MCF 10A (cell line): ENCODE data around the gene GABRB1. TPM values are rescaled to one million over a fixed set of nuclear protein-coding genes. Genes with fewer than 3 reads are reported as not detected.

Experiments
- BruUV-seq: library from RNA; stranded (reverse); fragments of 400-500 nt; replicated peaks from 2 replicates; lab custom pipeline; 2021; lab: Mats Ljungman, UMichigan
- CTCF ChIA-PET: fragments of 300-600 bp; sonication (Branson Sonifier 250); formaldehyde crosslinking; extraction: SDS; loops from one replicate; lab custom pipeline; 2021; ENCODE audit warnings: antibody characterized with exemption, inconsistent platforms; lab: Yijun Ruan, JAX
- POLR2A ChIA-PET: fragments of 300-600, 350-650 bp; sonication (Branson Sonifier 250); formaldehyde crosslinking; extraction: SDS; loops from one replicate; lab custom pipeline; 2020; ENCODE audit warnings: antibody characterized with exemption, inconsistent platforms; lab: Yijun Ruan, JAX
- DNase-seq: peaks from one replicate; pipeline ENCODE4 v3.0.0-alpha.2; 2018; ENCODE audit not compliant: unreplicated experiment
- H3K27ac Mint-ChIP-seq: one replicate; pipeline ENCODE4 v1.8.0; 2022; ENCODE audit warnings: mild to moderate bottlenecking, low read depth, mixed read lengths; ENCODE audit not compliant: unreplicated experiment
- H3K27me3 Mint-ChIP-seq: one replicate; pipeline ENCODE4 v1.8.0; 2022; ENCODE audit warnings: mixed read lengths; ENCODE audit not compliant: insufficient read depth, unreplicated experiment
- H3K36me3 Mint-ChIP-seq: one replicate; pipeline ENCODE4 v1.8.0; 2022; ENCODE audit warnings: mild to moderate bottlenecking, moderate library complexity, mixed read lengths; ENCODE audit not compliant: insufficient read depth, unreplicated experiment
- H3K4me1 Mint-ChIP-seq: one replicate; pipeline ENCODE4 v1.8.0; 2022; ENCODE audit warnings: mixed read lengths; ENCODE audit not compliant: insufficient read depth, unreplicated experiment
- H3K4me3 Mint-ChIP-seq: one replicate; pipeline ENCODE4 v1.8.0; 2022; ENCODE audit warnings: mild to moderate bottlenecking, moderate library complexity, mixed read lengths; ENCODE audit not compliant: unreplicated experiment
- H3K9me3 Mint-ChIP-seq: one replicate; pipeline ENCODE4 v1.8.0; 2022; ENCODE audit warnings: mixed read lengths; ENCODE audit not compliant: unreplicated experiment
- CTCF ChIP-seq: fragments of 200-600 bp; IDR thresholded peaks from one replicate; pipeline ENCODE4 v1.8.0; 2022; ENCODE audit warnings: antibody characterized with exemption, mild to moderate bottlenecking; ENCODE audit not compliant: unreplicated experiment
- intact Hi-C: fragments of 100-400 bp; cut with micrococcal nuclease; formaldehyde crosslinking; loops from 2 replicates; pipeline ENCODE4 v1.14.1; 2022
- total RNA-seq: library from RNA; stranded (reverse); gene quantifications from 2 replicates; pipeline ENCODE4 v1.2.3, GENCODE V29; 2022

The GABRB1 gene
- total RNA-seq, 1 experiment from 2014 or later: not detected

- peak; percentile 25 for DNase-seq
- H3K9me3 Mint-ChIP-seq: no peaks in the 10 kb centered on the region
- BruUV-seq: no TSS peak
- peak overlapping the region; percentile 23 for H3K4me3 Mint-ChIP-seq
- intact Hi-C loops: no loop called here
- ChIA-PET CTCF (interaction anchor here (0.6 to 1.4 kb wide), 4 partner anchors 13 to 56 kb away, joined by 3 to 4 read pairs (median 3); no protein-coding TSS in a partner anchor), POLR2A (no interaction called here)
- H3K27ac Mint-ChIP-seq: no peak overlapping the region
- no peaks in the 10 kb centered on the region for H3K36me3 Mint-ChIP-seq
- H3K4me1 Mint-ChIP-seq: peaks cover 13% of the 10 kb centered on the region
- peak; percentile 34 for TF ChIP-seq CTCF
- peaks cover 85% of the 10 kb centered on the region for H3K27me3 Mint-ChIP-seq
Measured at GRCh38 chr4:47032405-47033106, 1.2 kb downstream of the GABRB1 start.

GRCh38 chr4:47038263-47038662 lies 6.9 kb downstream of the GABRB1 start:
- no peak for TF ChIP-seq CTCF
- no peaks in the 10 kb centered on the region for H3K9me3 Mint-ChIP-seq
- DNase-seq: no peak
- intact Hi-C loops: no loop called here
- H3K27me3 Mint-ChIP-seq: peaks cover 91% of the 10 kb centered on the region
- no peak overlapping the region for H3K4me3 Mint-ChIP-seq
- POLR2A ChIA-PET: no interaction called here
- H3K27ac Mint-ChIP-seq: no peak overlapping the region
- H3K36me3 Mint-ChIP-seq: no peaks in the 10 kb centered on the region
- no peaks in the 10 kb centered on the region for H3K4me1 Mint-ChIP-seq
- CTCF ChIA-PET: interaction anchor here (0.9 kb wide), 1 partner anchor 27 kb away, joined by 3 read pairs; no protein-coding TSS in a partner anchor
- BruUV-seq: no TSS peak

GRCh38 chr4:47040828-47041227 lies 9.5 kb downstream of the GABRB1 start:
- no peaks in the 10 kb centered on the region for H3K9me3 Mint-ChIP-seq
- no peak overlapping the region for H3K4me3 Mint-ChIP-seq
- no peak overlapping the region for H3K27ac Mint-ChIP-seq
- DNase-seq: no peak
- no peaks in the 10 kb centered on the region for H3K4me1 Mint-ChIP-seq
- H3K27me3 Mint-ChIP-seq: peaks cover 94% of the 10 kb centered on the region
- intact Hi-C loops: no loop called here
- no peak for TF ChIP-seq CTCF
- POLR2A ChIA-PET: interaction anchor here (0.6 to 0.7 kb wide), 3 partner anchors 36 to 672 kb away, joined by 3 read pairs; no protein-coding TSS in a partner anchor
- CTCF ChIA-PET: interaction anchor here (0.7 kb wide), 1 partner anchor 82 kb away, joined by 3 read pairs; no protein-coding TSS in a partner anchor
- no TSS peak for BruUV-seq
- H3K36me3 Mint-ChIP-seq: no peaks in the 10 kb centered on the region

- no TSS peak for BruUV-seq
- no peak overlapping the region for H3K4me3 Mint-ChIP-seq
- no peak for TF ChIP-seq CTCF
- intact Hi-C loops: no loop called here
- ChIA-PET CTCF (no interaction called here), POLR2A (interaction anchor here (0.5 kb wide), 1 partner anchor 821 kb away, joined by 4 read pairs; no protein-coding TSS in a partner anchor)
- no peaks in the 10 kb centered on the region for H3K4me1 Mint-ChIP-seq
- H3K27me3 Mint-ChIP-seq: peaks cover 89% of the 10 kb centered on the region
- H3K36me3 Mint-ChIP-seq: no peaks in the 10 kb centered on the region
- no peak for DNase-seq
- H3K27ac Mint-ChIP-seq: no peak overlapping the region
- H3K9me3 Mint-ChIP-seq: no peaks in the 10 kb centered on the region
Measured at GRCh38 chr4:47043821-47044220, 12.5 kb downstream of the GABRB1 start.
